HG03060 (cell line): Measurements from ENCODE around the gene STRADB.
"Not testable (repeated sequence)": the region's sequence is repeated elsewhere in the genome, so short reads cannot be mapped to it uniquely, and the experiment has no call there.

Experiments
- ATAC-seq: cut with Tn5 transposase; IDR thresholded peaks from one replicate; pipeline ENCODE4 v1.9.1; 2021; ENCODE audit warnings: low read depth, moderate number of reproducible peaks; ENCODE audit not compliant: unreplicated experiment

STRADB gene

DNA sequence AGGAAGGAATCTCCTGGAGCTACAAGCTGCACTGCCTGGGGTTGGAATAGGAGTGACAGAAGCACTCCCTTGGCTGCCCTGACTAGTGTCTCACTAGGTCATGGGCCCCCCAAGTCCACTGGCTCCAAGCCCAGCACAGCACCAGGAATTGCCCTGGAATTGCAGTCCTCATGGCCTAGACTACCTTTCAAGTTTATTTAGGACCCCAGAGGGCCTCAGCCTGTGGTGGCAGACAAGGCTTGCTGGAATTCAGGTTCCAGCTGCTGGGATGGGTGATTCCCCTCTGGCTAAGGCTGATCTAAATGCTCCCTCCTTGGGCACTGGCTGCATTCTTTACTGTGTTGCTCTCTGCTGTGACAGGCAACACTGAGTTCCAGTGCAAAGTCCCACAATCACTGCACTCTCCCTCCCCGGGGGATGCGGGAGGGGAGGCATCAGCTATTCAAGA lies 14.0 kb downstream of the STRADB start:
- no peak for ATAC-seq

DNA sequence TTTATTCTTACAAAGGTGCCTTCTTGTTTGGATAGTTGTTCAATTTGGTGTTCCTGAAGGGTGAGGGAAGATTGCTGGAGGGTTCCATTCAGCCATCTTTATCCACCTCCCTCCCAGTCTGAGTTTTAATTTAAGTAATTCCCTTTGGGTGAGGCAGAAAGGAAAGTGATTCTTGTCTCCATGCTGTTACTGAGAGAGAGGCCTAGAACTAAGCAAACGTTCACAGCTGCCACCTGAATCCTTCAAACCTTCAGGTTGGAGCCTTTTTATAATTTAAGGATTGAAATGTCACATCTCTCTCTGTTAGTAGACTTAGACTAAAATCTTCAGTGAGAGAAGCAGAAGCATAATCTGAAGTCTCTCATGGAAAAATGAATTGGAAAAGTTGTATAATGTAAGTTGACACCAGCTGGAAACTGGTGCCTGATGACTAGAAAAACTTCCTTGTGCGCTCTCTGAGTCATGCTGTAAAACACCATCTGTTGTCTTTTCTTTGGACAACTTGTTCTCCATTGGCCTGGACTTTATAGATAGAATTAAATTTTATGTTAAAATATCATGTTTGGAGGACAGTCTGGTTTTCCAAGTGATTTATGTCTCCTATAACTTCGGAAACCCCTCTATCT lies 14.6 kb downstream of the STRADB start:
- ATAC-seq = no peak

DNA sequence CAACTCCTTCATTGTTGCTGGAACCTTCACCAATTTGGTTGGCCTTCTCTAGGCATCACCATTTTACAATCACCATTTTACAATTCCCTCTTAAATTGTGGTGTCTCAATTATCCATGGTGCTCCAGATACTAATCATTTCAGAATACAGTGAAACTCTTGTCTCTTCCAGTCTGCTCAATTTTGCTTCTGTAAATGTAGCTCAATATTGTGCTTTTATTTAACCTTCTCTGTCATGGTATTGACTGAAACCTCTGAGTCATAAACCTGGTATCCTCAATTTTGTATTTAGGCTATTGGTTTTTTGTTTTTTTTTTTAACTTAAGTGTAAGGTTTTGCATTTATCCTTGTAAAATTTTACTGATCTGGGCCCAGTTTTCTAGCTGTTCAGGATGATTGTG lies 16.1 kb downstream of the STRADB start:
- no peak for ATAC-seq

DNA sequence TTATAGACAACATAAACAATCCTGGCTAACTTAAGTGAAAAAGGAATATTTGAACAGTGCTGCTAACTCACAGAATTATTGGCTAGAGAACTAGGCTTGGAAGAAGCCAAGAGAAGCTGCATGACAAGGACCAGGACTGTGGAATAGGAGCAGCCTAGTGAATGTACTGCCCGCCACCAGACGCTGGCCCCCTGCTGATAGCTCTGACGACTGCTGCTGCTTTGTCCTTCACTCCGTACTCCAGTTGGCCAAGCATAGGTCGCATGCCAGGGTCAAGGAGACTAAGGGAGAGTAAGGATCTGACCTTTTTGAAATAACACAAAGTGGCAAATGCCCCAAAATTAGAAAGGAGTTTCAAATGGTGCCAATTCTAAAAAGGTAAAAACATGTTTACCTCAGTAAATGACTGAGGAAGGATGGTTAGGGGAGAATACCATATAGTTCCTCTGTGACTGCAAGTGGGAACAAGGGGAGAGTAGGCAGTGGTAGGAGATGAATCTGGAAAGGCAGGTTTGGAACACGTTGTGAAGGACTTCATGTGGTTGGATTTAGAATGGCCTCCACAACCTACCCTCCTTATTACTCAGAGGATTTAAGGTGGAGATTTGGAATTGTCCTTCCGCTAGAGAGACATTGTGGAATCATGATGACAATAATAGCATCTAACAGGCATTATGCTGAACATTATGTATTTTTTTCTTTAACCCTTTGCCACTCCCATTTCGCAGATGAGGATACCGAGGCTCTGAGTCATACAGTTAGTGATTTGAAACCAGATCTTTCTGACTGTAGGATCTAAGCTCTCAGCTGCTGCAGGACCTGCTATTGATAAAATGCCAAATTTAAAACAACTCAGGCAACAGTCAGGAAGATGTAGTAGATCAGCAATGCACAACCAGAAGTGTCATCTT lies 19.5 kb downstream of the STRADB start:
- no peak for ATAC-seq

DNA sequence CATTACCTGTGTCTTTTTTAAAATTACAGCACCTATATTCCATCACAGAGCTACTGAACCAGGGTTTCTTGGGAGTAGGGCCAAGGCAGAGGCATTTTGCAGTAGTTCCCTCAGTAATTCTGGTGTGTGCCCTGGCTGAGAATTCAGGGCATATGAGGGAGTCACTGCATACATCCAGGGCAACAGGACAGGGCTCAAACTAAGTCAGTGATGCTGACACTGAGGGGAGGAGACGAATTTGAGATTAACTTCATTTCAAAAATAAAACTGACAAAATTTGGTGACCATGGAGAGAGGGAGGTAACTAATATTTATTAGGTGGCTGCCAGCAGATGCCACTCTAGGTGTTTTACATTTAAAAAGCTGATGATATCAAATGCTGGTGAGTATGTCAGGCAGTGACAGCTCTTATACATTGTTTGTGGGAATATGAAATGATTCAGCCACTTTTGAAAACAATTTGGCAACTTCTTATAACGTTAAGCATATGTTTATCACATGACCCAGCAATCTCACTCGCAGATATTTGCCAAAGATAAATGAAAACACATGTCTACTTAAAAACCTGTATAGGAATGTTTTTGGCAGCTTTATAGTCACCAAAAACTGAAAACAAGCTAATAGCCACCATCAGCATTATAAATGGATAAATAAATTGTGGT lies 20.3 kb downstream of the STRADB start:
- ATAC-seq = no peak

DNA sequence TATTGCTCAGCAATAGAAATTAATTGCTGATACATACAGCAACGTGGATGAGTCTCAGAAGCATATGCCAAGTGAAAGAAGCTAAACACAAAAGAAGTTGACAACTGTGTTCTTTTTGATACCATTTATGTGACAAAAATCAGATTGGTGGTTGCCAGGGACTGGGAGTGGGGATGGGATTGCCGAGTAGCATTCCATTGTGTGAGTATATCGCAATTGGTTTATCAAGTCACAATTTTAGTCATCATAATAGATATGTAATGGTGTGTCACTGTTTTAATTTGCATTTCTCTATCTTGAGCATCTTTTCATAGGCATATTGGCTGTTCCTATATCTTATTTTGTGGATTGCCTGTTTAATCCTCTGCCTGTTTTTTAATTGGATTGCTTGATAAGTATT lies 20.9 kb downstream of the STRADB start:
- no peak for ATAC-seq

DNA sequence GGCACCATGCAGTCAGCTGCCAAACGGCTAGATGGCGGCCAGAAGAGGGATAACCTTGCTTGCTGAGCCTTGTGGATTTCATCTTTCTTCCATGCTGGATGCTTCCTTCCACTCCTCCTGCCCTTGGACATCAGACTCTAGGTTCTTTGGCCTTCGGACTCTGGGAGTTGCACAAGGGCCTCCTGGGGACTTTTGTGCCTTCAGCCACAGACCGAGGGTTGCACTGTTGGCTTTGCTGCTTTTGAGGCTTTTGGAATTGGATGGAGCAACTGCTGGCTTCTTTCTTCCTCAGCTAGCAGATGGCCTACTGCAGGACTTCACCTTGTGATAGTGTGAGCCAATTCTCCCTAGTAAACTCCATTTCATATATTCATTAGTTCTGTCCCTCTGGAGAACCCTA lies 31.0 kb downstream of the STRADB start:
- no peak for ATAC-seq

DNA sequence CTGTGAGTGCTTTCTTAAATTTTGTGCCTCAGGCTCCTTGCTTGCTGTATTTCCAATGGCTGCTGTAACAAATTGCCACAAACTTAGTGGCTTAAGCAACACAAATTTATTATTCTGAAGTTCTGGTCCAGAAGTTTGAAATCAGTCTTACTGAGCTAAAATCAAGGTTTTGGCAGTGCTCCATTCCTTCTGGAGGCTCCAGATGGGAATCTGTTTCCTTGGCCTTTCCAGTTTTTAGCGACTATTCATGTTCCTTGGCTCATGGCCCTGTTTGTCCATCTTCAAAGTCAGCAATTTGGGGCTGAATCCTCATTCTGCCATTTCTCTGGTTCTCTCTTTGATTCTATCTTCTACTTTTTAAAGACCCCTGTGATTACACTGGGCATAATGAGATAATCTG lies 31.8 kb downstream of the STRADB start:
- no peak for ATAC-seq

DNA sequence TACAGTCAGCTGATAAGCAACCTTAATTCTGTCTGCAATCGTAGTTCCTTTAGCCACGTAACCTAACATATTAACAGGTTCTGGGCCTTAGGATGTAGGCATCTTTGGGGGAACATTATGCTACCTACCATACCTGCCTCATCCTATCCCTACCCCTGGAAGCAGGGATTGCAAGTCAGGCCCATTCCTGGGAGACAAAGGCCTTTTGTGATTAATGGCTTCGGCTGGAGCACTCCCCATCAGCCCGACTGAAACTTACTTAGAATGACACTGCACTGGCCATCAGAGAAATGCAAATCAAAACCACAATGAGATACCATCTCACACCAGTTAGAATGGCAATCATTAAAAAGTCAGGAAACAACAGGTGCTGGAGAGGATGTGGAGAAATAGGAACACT lies 32.2 kb downstream of the STRADB start:
- ATAC-seq = not testable (repeated sequence)

DNA sequence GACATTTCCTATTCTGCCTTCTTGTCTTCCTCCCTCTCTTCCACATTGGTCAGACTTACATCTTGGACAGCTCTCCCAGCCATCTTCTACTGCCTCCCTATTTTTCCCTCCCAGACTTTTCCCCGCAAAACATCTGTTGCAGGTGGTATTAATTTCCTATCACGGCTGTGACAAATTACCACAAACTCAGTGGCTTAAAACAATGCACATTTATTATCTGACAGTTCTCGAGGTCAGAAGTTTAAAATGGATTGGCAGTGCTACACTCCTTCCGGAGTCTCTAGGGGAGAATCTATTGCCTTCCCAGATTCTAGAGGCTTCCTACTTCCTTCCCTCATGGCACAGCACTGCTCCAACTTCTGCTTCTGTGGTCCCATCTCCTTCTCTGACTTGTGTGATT lies 33.3 kb downstream of the STRADB start:
- no peak for ATAC-seq

DNA sequence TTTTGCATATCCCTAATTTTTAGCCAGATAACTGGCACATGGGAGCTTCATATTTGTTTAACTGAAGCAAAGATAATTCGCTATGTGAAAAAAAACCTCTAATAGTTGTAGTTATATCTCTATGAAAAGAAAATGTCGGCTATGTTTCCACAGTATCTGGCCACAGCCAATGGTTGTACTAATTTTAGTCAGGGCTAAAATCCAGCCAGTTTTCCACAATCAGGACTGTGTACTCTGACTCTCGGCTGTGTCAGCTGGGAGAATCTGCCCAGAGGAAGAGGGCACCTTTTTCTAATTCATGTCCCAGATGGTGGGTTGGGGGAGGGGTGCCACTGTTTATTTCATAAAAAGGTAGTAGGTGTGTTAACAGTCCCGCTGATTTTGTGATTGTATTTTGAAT lies 38.8 kb downstream of the STRADB start:
- no peak for ATAC-seq

DNA sequence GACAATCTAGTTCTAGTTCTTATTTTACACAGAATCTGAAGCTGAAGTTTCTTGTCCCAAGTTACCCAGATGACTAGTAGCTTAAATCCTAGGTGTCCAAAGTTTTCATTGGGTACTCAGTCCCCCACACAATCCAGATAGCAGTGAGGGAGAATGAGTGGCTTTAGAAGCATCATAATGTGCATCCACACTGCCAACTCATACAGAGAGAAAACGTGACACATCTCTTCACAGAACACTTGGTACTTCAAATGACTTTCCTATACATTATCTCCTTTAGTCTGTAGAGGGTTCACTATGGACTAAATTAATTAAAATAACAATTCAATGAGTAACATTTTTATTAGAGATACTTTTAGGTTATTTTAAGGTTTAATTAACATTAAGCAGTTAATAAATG lies 45.2 kb downstream of the STRADB start:
- ATAC-seq = no peak

DNA sequence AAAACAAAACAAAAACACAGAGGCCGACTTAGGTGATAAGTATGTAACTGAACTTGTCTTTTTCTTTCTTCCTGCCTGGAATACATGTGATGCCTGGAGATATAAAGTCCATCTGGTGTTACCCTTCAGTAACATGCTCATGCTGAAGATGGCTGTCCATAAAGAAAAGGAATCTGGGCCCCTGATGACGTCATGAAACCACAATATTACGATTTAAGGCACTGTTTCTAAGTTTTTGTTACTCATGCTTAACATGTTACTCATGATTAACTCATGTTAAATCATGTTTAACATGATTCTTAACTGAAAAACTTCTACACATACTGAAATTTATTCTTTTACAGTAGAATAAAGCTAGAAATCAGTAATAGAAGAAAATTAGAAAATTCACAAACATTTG lies 49.0 kb downstream of the STRADB start:
- no peak for ATAC-seq

DNA sequence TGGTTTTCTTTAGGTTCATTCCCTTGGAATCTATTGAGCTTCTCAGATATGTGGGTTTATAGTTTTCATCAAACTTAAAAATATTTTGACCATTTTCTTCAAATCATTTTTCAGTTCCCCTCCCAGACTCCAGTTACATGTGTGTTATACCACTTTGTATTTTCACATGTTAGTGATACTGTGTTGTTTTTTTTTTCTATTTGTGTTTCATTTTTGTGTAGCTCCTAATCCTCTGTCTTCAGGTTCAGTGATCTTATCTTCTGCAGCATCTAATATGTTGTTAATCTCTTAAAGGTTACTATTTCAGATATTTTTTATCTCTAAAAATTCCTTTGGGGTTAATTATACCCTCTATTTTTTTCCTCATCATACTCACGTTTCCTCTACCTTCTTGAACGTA lies 51.2 kb downstream of the STRADB start:
- ATAC-seq = no peak

DNA sequence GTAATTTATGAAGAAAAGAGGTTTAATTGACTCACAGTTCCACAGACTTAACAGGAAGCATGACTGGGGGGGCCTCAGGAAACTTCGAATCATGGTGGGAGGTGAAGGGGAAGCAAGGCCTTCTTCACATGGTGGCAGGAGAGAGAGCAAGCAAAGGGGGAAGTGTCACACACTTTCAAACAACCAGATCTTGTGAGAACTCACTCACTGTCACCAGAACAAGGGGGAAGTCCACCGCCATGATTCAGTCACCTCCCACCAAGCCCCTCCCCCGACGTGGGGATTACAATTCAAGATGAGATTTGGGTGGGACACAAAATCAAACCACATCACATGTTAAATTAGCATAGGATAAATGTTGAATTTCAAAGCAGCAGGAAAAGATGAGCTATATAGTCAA lies 56.2 kb downstream of the STRADB start:
- no peak for ATAC-seq

DNA sequence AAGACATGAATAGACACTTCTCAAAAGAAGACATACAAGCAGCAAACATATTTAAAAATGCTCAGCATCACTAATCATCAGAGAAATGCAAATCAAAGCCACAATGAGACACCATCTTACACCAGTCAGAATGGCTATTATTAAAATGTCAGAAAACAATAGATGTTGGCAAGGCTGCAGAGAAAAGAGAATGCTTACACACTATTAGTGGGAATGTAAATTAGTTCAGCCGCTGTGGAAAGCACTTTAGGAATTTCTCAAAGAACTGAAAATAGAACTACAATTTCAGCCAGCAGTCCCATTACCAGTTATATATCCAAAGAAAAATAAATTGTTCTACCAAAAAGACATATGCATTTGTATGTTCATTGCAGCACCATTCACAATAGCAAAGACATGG lies 61.7 kb downstream of the STRADB start:
- ATAC-seq = no peak

DNA sequence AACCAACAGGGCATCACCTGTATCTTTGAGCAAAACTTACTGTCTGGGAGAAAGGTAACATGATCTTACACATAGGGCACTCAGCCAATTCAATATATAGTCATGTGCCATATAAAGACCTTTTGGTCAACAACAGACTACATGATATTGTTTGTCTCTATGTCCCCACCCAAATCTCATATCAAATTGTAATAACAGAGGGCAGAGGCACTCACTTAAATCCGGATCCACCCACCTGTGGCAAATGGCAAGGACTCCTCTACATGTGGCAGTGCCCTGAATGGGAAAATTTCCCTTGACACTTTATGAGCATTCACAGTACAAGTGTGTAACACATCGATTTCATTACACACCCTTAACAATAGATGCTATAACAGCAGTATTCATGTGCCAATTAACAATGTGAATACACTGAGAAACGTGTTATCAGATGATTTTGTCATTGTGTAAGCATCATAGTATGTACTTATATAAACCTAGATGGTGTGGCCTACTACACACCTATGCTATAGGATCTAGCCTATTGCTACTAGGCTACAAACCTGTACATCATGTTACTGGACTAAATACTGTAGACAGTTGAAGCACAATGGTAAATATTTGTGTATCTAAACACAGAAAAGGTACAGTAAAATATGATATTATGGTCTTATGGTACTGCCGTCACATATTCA lies 64.2 kb downstream of the STRADB start:
- ATAC-seq = no peak

DNA sequence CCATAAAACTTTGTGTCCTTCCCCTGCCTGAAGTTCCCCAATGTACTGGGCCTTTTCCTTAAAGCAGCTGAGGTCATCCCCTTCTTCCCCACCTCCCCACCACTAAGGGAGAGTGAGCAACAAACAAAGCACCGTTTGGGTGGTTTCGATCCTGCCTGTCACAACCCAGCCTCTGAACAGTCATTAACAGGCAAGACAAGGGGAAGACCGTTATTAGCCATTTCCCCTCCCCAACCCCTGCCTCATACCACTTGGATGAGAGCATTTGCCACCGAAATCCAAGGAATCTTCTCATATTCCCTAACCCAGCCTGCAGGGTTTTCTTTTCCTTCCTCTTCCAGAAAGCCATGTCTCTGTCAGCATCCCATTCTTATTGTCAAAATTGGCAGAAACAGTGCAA lies 65.6 kb downstream of the STRADB start:
- no peak for ATAC-seq

DNA sequence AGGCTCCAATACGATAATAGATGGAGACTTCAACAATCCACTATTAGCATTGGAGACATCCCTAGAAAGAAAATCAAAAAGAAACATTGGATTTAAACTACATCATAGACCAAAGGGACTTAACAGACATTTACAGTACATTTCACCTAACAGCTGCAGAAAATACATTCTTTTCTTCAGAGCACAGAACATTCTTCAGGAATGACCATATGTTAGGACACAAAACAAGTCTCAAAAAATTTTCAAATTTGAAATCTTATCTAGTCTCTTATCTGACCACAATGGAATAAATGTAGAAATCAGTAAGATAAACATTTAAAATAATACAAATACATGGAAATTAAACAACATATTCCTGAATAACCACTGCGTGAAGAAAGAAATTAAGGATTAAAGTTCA lies 68.7 kb downstream of the STRADB start:
- no peak for ATAC-seq

DNA sequence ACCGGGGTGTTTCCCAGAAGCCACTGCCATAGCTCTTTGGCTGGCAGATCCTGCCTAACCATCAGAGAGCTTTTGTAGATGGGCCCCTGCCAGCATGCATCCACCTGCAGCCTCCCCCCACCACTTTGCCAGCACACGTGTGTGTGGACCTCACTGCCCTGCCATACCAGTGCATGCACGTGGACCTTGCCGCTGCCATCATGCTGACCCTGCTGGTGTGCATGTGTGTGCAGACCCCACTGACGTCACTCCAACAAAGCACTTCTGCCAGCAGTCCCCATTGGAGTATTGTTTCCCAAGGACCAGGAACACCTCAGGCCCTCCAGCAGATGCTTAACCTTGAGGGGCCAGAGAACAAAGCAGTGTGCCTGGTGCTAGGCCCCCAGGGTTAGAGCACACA lies 71.4 kb downstream of the STRADB start:
- ATAC-seq = no peak

DNA sequence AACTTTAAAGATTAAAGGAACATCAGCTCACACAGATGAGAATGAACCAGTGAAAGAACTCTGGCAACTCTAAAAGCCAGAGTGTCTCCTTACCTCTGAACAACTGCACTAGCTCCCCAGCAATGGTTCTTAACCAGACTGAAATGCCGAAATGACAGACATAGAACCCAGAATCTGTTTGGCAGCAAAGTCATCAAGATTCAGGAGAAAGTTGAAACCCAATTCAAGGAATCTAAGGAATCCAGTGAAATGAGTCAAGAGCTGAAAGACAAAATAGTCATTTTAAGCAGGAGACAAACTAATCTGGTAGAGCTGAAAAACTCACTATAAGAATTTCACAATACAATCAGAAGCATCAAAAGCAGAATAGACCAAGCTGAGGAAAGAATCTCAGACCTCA lies 72.0 kb downstream of the STRADB start:
- ATAC-seq = no peak
